Calu3 (cell line): ENCODE data around the gene AGPAT3. TPM values are rescaled to one million over a fixed set of nuclear protein-coding genes. Genes with fewer than 3 reads are reported as not detected.

ENCODE experiments used
- BruUV-seq: library from RNA; stranded (reverse); fragments of 400-500 nt; replicated peaks from 2 replicates; lab custom pipeline; 2021; lab: Mats Ljungman, UMichigan
- CTCF ChIA-PET: fragments of 300-600 bp; sonication (Branson Sonifier 250); formaldehyde crosslinking; loops from one replicate; lab custom pipeline; 2022; ENCODE audit warnings: antibody characterized with exemption; lab: Charles Lee
- DNase-seq: peaks from one replicate; pipeline ENCODE4 v3.0.0; 2022
- H3K27ac Mint-ChIP-seq: one replicate; pipeline ENCODE4 v1.8.0; 2022; ENCODE audit warnings: mixed read lengths; ENCODE audit not compliant: unreplicated experiment
- H3K27me3 Mint-ChIP-seq: one replicate; pipeline ENCODE4 v1.8.0; 2022; ENCODE audit warnings: mixed read lengths; ENCODE audit not compliant: unreplicated experiment
- H3K36me3 Mint-ChIP-seq: one replicate; pipeline ENCODE4 v1.8.0; 2022; ENCODE audit warnings: mild to moderate bottlenecking, moderate library complexity, mixed read lengths; ENCODE audit not compliant: insufficient read depth, unreplicated experiment
- H3K4me1 Mint-ChIP-seq: one replicate; pipeline ENCODE4 v1.8.0; 2022; ENCODE audit warnings: mild to moderate bottlenecking, low read depth, mixed read lengths; ENCODE audit not compliant: unreplicated experiment
- H3K4me3 Mint-ChIP-seq: one replicate; pipeline ENCODE4 v1.8.0; 2022; ENCODE audit warnings: mild to moderate bottlenecking, low read depth, moderate library complexity, mixed read lengths; ENCODE audit not compliant: unreplicated experiment
- H3K9me3 Mint-ChIP-seq: one replicate; pipeline ENCODE4 v1.8.0; 2022; ENCODE audit warnings: low read depth, mixed read lengths; ENCODE audit not compliant: unreplicated experiment
- intact Hi-C: fragments of 100-400 bp; cut with micrococcal nuclease; formaldehyde crosslinking; loops from one replicate; pipeline ENCODE4 v1.10.0; 2022; ENCODE audit not compliant: unreplicated experiment
- total RNA-seq: library from RNA; stranded (reverse); gene quantifications from 2 replicates; pipeline ENCODE4 v1.2.3, GENCODE V29; 2022
- TF ChIP-seq, protein P1 (sequence below): fragments of 200-600 bp; IDR thresholded peaks from one replicate; pipeline ENCODE4 v1.8.0; 2022; ENCODE audit warnings: antibody characterized with exemption; ENCODE audit not compliant: unreplicated experiment

AGPAT3 gene
- total RNA-seq, 1 experiment from 2014 or later: 61.2 TPM

DNA sequence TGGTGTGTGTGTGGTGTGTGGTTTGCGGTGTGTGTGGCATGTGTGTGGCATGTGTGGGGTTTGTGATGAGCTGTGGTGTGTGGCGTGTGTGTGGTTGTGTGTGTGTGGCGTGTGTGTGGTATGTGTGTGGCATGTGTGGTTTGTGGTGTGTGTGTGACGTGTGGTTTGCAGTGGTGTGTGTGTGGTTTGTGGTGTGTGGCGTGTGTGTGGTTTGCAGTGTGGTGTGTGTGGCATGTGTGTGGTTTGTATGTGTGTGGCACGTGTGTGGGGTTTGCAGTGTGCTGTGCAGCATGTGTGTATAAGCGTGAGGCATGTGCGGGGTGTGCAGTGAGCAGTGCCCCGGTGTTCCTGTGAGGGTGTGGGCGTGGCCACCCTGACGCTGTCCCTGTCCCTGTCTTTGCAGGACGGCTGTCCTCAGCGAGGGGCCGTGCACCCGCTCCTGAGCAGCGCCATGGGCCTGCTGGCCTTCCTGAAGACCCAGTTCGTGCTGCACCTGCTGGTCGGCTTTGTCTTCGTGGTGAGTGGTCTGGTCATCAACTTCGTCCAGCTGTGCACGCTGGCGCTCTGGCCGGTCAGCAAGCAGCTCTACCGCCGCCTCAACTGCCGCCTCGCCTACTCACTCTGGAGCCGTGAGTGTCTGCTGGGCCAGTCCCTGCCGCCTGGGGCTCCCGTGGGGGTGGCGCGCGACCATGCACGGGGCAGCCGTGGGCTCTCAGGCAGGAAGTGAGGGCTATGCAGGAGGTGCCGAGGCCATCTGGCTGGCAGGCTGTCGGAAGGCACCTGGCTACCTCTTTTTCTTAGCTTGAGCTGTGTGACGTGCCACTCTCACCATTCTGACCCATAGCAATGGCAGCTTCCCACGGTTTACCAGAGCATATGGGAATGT, 94.5 kb downstream of the AGPAT3 start:
- H3K4me1 Mint-ChIP-seq: no peaks in the 10 kb centered on the region
- H3K27me3 Mint-ChIP-seq: no peaks in the 10 kb centered on the region
- H3K9me3 Mint-ChIP-seq: no peaks in the 10 kb centered on the region
- TF ChIP-seq, protein P1, sequence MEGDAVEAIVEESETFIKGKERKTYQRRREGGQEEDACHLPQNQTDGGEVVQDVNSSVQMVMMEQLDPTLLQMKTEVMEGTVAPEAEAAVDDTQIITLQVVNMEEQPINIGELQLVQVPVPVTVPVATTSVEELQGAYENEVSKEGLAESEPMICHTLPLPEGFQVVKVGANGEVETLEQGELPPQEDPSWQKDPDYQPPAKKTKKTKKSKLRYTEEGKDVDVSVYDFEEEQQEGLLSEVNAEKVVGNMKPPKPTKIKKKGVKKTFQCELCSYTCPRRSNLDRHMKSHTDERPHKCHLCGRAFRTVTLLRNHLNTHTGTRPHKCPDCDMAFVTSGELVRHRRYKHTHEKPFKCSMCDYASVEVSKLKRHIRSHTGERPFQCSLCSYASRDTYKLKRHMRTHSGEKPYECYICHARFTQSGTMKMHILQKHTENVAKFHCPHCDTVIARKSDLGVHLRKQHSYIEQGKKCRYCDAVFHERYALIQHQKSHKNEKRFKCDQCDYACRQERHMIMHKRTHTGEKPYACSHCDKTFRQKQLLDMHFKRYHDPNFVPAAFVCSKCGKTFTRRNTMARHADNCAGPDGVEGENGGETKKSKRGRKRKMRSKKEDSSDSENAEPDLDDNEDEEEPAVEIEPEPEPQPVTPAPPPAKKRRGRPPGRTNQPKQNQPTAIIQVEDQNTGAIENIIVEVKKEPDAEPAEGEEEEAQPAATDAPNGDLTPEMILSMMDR: no peak
- DNase-seq: no peak
- no peak overlapping the region for H3K4me3 Mint-ChIP-seq
- CTCF ChIA-PET: no interaction called here
- intact Hi-C loops: no loop called here
- no TSS peak for BruUV-seq
- H3K27ac Mint-ChIP-seq: no peak overlapping the region
- peaks cover 4% of the 10 kb centered on the region for H3K36me3 Mint-ChIP-seq

DNA sequence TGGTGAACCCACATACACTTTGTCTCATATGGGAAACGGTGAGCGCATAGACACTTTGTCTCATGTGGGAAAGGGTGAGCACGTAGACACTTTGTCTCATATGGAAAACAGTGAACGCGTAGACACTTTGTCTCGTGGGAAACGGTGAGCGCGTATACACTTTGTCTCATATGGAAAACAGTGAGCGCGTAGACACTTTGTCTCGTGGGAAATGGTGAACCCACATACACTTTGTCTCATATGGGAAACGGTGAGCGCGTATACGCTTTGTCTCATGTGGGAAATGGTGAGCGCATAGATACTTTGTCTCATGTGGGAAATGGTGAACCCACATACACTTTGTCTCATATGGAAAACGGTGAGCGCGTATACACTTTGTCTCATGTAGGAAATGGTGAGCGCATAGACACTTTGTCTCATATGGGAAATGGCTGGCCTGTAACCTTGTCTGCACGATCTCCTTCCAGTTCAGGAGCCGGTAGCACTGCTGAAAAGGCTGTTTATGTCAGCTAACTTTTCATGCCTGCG, 96.4 kb downstream of the AGPAT3 start:
- Mint-ChIP-seq H3K4me3 (no peak overlapping the region), H3K27ac (no peak overlapping the region), H3K9me3 (no peaks in the 10 kb centered on the region), H3K36me3 (no peaks in the 10 kb centered on the region), H3K4me1 (no peaks in the 10 kb centered on the region), H3K27me3 (no peaks in the 10 kb centered on the region)
- intact Hi-C loops: no loop called here
- no TSS peak for BruUV-seq
- TF ChIP-seq, protein P1: no peak
- no peak for DNase-seq
- CTCF ChIA-PET: no interaction called here

DNA sequence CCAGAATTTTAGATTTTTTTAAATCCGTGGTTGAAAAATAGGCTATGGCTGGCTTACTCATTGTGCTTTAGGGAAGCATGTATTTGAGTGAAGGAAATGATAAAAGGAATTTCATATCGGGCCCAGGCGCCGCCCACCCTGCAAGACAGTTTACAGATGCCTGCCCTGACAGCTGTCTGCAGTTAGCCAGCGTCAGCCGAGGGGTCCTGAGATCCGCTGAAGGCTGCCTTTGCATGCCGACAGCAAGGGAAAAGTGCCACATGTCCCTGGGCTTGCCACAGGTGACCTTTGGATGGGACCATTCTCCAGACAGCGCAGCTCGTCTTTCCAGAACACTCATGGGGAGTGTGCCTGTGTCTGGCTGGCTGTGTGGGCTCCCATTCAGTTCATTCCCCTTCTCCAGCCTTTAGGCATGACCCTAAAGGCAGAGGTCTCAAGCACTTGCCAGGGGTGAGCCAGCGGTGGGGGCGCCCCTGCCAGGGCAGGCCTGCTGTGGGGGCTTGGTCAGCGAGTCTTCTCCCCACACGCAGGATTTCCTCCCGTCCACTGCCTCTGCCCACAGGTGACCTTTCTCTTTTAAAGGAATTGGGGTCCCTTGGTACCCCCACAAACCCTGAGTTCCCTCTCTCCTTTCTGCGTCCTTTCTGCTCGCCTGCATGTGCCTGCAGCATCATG, 101.0 kb downstream of the AGPAT3 start:
- no peak overlapping the region for H3K27ac Mint-ChIP-seq
- peaks cover 15% of the 10 kb centered on the region for H3K36me3 Mint-ChIP-seq
- H3K27me3 Mint-ChIP-seq: no peaks in the 10 kb centered on the region

DNA sequence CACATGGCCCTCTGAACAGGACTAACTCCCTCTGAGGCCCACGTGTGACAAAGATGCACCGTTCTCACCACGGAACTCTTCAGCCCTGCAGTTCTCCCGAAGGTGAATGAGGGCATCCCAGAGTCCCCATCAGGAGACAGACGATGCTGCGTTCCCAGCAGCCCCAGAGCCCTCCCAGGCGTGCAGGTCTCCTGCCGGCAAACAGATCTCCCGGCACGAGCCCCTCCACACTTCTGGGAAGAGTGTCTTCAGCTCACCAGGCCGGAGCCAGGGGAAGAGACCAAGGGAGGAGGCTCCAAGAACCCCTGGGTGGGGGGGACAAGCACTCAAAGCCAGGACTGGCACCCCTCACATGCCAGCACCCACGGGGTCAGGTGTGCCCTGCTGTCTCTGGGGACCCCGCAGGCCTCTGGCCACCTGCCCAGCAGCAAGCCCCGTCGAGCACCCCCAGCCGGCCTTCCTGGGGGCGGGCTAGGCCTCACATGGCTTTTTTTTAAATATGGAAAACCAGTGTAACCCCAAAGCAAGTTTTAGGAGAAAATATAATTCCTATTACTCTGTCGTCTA, 102.0 kb downstream of the AGPAT3 start:
- intact Hi-C loops: no loop called here
- CTCF ChIA-PET: no interaction called here
- BruUV-seq: no TSS peak
- TF ChIP-seq, protein P1: no peak
- no peak for DNase-seq
- Mint-ChIP-seq H3K4me3 (no peak overlapping the region), H3K27me3 (no peaks in the 10 kb centered on the region), H3K9me3 (no peaks in the 10 kb centered on the region), H3K27ac (no peak overlapping the region), H3K4me1 (no peaks in the 10 kb centered on the region), H3K36me3 (peaks cover 19% of the 10 kb centered on the region)

More for the DNA sequence above, 101.0 kb downstream of the AGPAT3 start:
- H3K4me3 Mint-ChIP-seq: no peak overlapping the region
- no peak for DNase-seq
- CTCF ChIA-PET: no interaction called here
- no peaks in the 10 kb centered on the region for H3K4me1 Mint-ChIP-seq
- no peaks in the 10 kb centered on the region for H3K9me3 Mint-ChIP-seq
- TF ChIP-seq, protein P1: no peak
- BruUV-seq: no TSS peak
- intact Hi-C loops: no loop called here
